BLaER1 treated with 17β-estradiol and CSF1 and Interleukin-3, amounts not matched to agents 10 nM and 100 nM (cell line): Measurements from ENCODE around the gene MYO3A.
"Not testable (repeated sequence)": the region's sequence is repeated elsewhere in the genome, so short reads cannot be mapped to it uniquely, and the experiment has no call there.

Experiments
- H3K27ac ChIP-seq, 11 experiments: shearing (Covaris generic); formaldehyde crosslinking; 2 replicates each; pipeline ENCODE4 v1.8.1; 2022
- H3K27me3 ChIP-seq, 11 experiments: shearing (Covaris generic); formaldehyde crosslinking; 2 replicates each; pipeline ENCODE4 v1.8.1; 2022
- H3K36me3 ChIP-seq, 11 experiments: shearing (Covaris generic); formaldehyde crosslinking; 2 replicates each; pipeline ENCODE4 v1.8.1; 2022
- H3K4me1 ChIP-seq, 10 experiments: shearing (Covaris generic); formaldehyde crosslinking; 2 replicates each; pipeline ENCODE4 v1.8.1; 2022
- H3K4me2 ChIP-seq, 11 experiments: shearing (Covaris generic); formaldehyde crosslinking; 2 replicates each; pipeline ENCODE4 v1.8.1; 2022
- H3K4me3 ChIP-seq, 10 experiments: shearing (Covaris generic); formaldehyde crosslinking; 2 replicates each; pipeline ENCODE4 v1.8.1; 2022
- H3K9ac ChIP-seq, 11 experiments: shearing (Covaris generic); formaldehyde crosslinking; 2 replicates each; pipeline ENCODE4 v1.8.1; 2022
- H3K9me3 ChIP-seq, 11 experiments: shearing (Covaris generic); formaldehyde crosslinking; replicated peaks in 1 of 11; 2 replicates each; pipeline ENCODE4 v1.8.1; 2022
- H4K20me1 ChIP-seq, 11 experiments: shearing (Covaris generic); formaldehyde crosslinking; 2 replicates each; pipeline ENCODE4 v1.8.1; 2022
- Cebpa-rat ChIP-seq, 11 experiments: shearing (Covaris generic); IDR thresholded peaks; 2 replicates each; pipeline ENCODE4 v1.8.1; 2022

MYO3A gene

GRCh38 chr10:26087666-26088065 is 153.6 kb downstream of the MYO3A start:
- Histone ChIP-seq H3K27ac (no peak overlapping the region), H3K4me2 (no peak overlapping the region), H4K20me1 (no peaks in the 10 kb centered on the region), H3K27me3 (no peaks in the 10 kb centered on the region), H3K9ac (no peak overlapping the region), H3K4me3 (no peak overlapping the region), H3K36me3 (no peaks in the 10 kb centered on the region), H3K9me3 (no peaks in the 10 kb centered on the region), H3K4me1 (no peaks in the 10 kb centered on the region)
- no peak for TF ChIP-seq Cebpa-rat (IDR thresholded peaks at IDR 0.05)

- Histone ChIP-seq H3K9me3 (no peaks in the 10 kb centered on the region), H3K27ac (no peak overlapping the region), H3K4me2 (no peak overlapping the region), H3K36me3 (no peaks in the 10 kb centered on the region), H3K9ac (no peak overlapping the region), H3K4me1 (no peaks in the 10 kb centered on the region), H3K4me3 (no peak overlapping the region), H3K27me3 (no peaks in the 10 kb centered on the region), H4K20me1 (no peaks in the 10 kb centered on the region)
- TF ChIP-seq Cebpa-rat (IDR thresholded peaks at IDR 0.05): no peak
Observed at GRCh38 chr10:26090026-26090425, 156.0 kb downstream of the MYO3A start.

GRCh38 chr10:26090762-26091161 is 156.7 kb downstream of the MYO3A start:
- H3K9ac ChIP-seq: no peak overlapping the region
- H3K9me3 ChIP-seq: no peaks in the 10 kb centered on the region
- H3K4me1 ChIP-seq: 0 out of 20 replicates have a peak, but pooled peaks cover 0 to 6% (median 0%) of the 10 kb centered on the region in 10 experiments
- no peak overlapping the region for H3K27ac ChIP-seq
- no peaks in the 10 kb centered on the region for H3K27me3 ChIP-seq
- no peaks in the 10 kb centered on the region for H3K36me3 ChIP-seq
- no peaks in the 10 kb centered on the region for H4K20me1 ChIP-seq
- H3K4me2 ChIP-seq: no peak overlapping the region
- no peak for TF ChIP-seq Cebpa-rat (IDR thresholded peaks at IDR 0.05)
- H3K4me3 ChIP-seq: no peak overlapping the region

GRCh38 chr10:26093229-26093628 is 159.2 kb downstream of the MYO3A start:
- Histone ChIP-seq H3K27ac (no peak overlapping the region), H3K4me3 (no peak overlapping the region), H3K27me3 (no peaks in the 10 kb centered on the region), H3K36me3 (no peaks in the 10 kb centered on the region), H3K4me2 (no peak overlapping the region), H3K4me1 (0 out of 20 replicates have a peak, but pooled peaks cover 0 to 7% (median 0%) of the 10 kb centered on the region in 10 experiments), H3K9ac (no peak overlapping the region), H4K20me1 (no peaks in the 10 kb centered on the region), H3K9me3 (peaks cover 0 to 4% (median 0%) of the 10 kb centered on the region in 11 experiments; a peak in 3 of 22 replicates)
- TF ChIP-seq Cebpa-rat (IDR thresholded peaks at IDR 0.05): no peak

- no peak for TF ChIP-seq Cebpa-rat (IDR thresholded peaks at IDR 0.05)
- Histone ChIP-seq H3K9ac (no peak overlapping the region), H3K4me3 (no peak overlapping the region), H3K9me3 (peaks cover 0 to 11% (median 0%) of the 10 kb centered on the region in 11 experiments; a peak in 4 of 22 replicates), H3K27ac (no peak overlapping the region), H3K4me1 (0 out of 20 replicates have a peak, but pooled peaks cover 0 to 7% (median 0%) of the 10 kb centered on the region in 10 experiments), H3K27me3 (no peaks in the 10 kb centered on the region), H3K36me3 (no peaks in the 10 kb centered on the region), H3K4me2 (no peak overlapping the region), H4K20me1 (no peaks in the 10 kb centered on the region)
Observed at GRCh38 chr10:26095781-26096180, 161.8 kb downstream of the MYO3A start.

GRCh38 chr10:26097549-26097948 is 163.5 kb downstream of the MYO3A start:
- H3K4me3 ChIP-seq, H3K36me3 ChIP-seq, H3K27ac ChIP-seq, H3K4me2 ChIP-seq, H3K9ac ChIP-seq, H4K20me1 ChIP-seq, H3K4me1 ChIP-seq, H3K27me3 ChIP-seq: not testable (repeated sequence)
- H3K9me3 ChIP-seq: peaks cover 0 to 11% (median 0%) of the 10 kb centered on the region in 11 experiments; a peak in 4 of 22 replicates

- Histone ChIP-seq H3K4me1 (no peaks in the 10 kb centered on the region), H3K9me3 (no peaks in the 10 kb centered on the region), H3K36me3 (no peaks in the 10 kb centered on the region), H4K20me1 (no peaks in the 10 kb centered on the region), H3K4me2 (no peak overlapping the region), H3K27me3 (no peaks in the 10 kb centered on the region), H3K27ac (no peak overlapping the region), H3K4me3 (no peak overlapping the region), H3K9ac (no peak overlapping the region)
- no peak for TF ChIP-seq Cebpa-rat (IDR thresholded peaks at IDR 0.05)
Observed at GRCh38 chr10:26112532-26112931, 178.5 kb downstream of the MYO3A start.

- Histone ChIP-seq H4K20me1 (no peaks in the 10 kb centered on the region), H3K27ac (no peak overlapping the region), H3K9me3 (peaks cover 10 to 27% (median 25%) of the 10 kb centered on the region in 11 experiments), H3K4me3 (no peak overlapping the region), H3K4me1 (0 out of 20 replicates have a peak, but pooled peaks cover 0 to 4% (median 0%) of the 10 kb centered on the region in 10 experiments), H3K36me3 (no peaks in the 10 kb centered on the region), H3K4me2 (no peak overlapping the region), H3K27me3 (no peaks in the 10 kb centered on the region), H3K9ac (no peak overlapping the region)
- TF ChIP-seq Cebpa-rat (IDR thresholded peaks at IDR 0.05): no peak
Observed at GRCh38 chr10:26138613-26139012, 204.6 kb downstream of the MYO3A start.

- Histone ChIP-seq H3K9me3 (peaks cover 0 to 4% (median 0%) of the 10 kb centered on the region in 11 experiments; a peak in 3 of 22 replicates), H4K20me1 (no peaks in the 10 kb centered on the region), H3K9ac (no peak overlapping the region), H3K36me3 (no peaks in the 10 kb centered on the region), H3K27me3 (no peaks in the 10 kb centered on the region), H3K4me3 (no peak overlapping the region), H3K27ac (no peak overlapping the region), H3K4me1 (0 out of 20 replicates have a peak, but pooled peaks cover 0 to 4% (median 0%) of the 10 kb centered on the region in 10 experiments), H3K4me2 (no peak overlapping the region; a peak in 1 of 22 replicates)
- TF ChIP-seq Cebpa-rat (IDR thresholded peaks at IDR 0.05): no peak
Observed at GRCh38 chr10:26156019-26156418, 222.0 kb downstream of the MYO3A start.

GRCh38 chr10:26157734-26158133 is 223.7 kb downstream of the MYO3A start:
- H3K9me3 ChIP-seq: no peaks in the 10 kb centered on the region
- no peak overlapping the region for H3K27ac ChIP-seq
- H3K4me2 ChIP-seq: no peak overlapping the region
- TF ChIP-seq Cebpa-rat (IDR thresholded peaks at IDR 0.05): no peak
- no peak overlapping the region for H3K9ac ChIP-seq
- no peaks in the 10 kb centered on the region for H4K20me1 ChIP-seq
- no peaks in the 10 kb centered on the region for H3K36me3 ChIP-seq
- H3K27me3 ChIP-seq: no peaks in the 10 kb centered on the region
- no peak overlapping the region for H3K4me3 ChIP-seq
- H3K4me1 ChIP-seq: 0 out of 20 replicates have a peak, but pooled peaks cover 0 to 4% (median 0%) of the 10 kb centered on the region in 10 experiments
